ENCODE data around the gene PDSS1.

DNA sequence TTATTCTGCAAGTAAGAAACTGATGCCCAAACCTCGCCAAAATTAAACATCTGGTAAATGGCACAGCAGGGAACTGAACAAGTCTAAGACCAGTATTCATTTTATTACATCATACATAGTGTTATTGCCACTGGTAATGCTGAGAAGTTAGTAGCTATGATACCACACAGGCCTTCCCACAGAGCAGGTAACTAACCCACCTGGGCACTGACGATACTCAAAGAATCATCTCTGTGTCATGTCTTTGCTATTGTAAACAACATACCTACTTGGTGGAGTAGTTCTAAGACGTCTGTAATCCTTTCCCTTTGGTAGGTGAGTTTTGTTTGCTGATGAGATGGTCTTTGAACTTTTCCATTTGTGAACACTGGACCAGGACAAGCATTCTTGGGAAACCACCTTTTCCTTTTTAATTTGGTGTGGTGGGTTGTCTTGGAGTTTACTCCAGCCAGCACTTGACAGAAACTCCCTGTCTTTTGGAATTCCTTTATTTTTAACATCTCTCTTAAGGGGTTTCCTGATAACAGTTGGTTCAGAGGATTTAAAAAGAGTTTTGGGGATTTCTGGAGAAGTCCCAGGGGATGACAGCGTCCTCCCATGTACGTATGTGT, 40.9 kb downstream of the PDSS1 start:
- TF ChIP-seq, protein P1, sequence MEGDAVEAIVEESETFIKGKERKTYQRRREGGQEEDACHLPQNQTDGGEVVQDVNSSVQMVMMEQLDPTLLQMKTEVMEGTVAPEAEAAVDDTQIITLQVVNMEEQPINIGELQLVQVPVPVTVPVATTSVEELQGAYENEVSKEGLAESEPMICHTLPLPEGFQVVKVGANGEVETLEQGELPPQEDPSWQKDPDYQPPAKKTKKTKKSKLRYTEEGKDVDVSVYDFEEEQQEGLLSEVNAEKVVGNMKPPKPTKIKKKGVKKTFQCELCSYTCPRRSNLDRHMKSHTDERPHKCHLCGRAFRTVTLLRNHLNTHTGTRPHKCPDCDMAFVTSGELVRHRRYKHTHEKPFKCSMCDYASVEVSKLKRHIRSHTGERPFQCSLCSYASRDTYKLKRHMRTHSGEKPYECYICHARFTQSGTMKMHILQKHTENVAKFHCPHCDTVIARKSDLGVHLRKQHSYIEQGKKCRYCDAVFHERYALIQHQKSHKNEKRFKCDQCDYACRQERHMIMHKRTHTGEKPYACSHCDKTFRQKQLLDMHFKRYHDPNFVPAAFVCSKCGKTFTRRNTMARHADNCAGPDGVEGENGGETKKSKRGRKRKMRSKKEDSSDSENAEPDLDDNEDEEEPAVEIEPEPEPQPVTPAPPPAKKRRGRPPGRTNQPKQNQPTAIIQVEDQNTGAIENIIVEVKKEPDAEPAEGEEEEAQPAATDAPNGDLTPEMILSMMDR (IDR thresholded peaks at IDR 0.05): no peak
- TF ChIP-seq EP300 (IDR thresholded peaks at IDR 0.05) (no peak), POLR2A (IDR thresholded peaks at IDR 0.05) (no peak), POLR2AphosphoS5 (IDR thresholded peaks at IDR 0.05) (no peak)
